Naive B cell (primary cell): ENCODE data around the gene UROS. TPM values are rescaled to one million over a fixed set of nuclear protein-coding genes. Genes with fewer than 3 reads are reported as not detected.

Source experiments
- ATAC-seq, 2 donors: fragments of 150-1000 bp; cut with Tn5 transposase; 2 replicates each; pipeline ENCODE4 v1.10.0; 2021; ENCODE audit warnings: low read depth in 2 of 2, mild to moderate bottlenecking in 2 of 2, moderate library complexity in 2 of 2
- DNase-seq: peaks from one replicate; pipeline ENCODE4 v3.0.0; 2022
- H3K27ac Mint-ChIP-seq, 6 donors: one replicate each; pipeline ENCODE4 v1.8.0; 2020 to 2022; ENCODE audit warnings: mild to moderate bottlenecking in 6 of 6, mixed read lengths in 6 of 6, moderate library complexity in 5 of 6, inconsistent platforms in 2 of 6
- H3K27me3 Mint-ChIP-seq, 3 donors: one replicate each; pipeline ENCODE4 v1.8.0; 2021 to 2022; ENCODE audit warnings: mixed read lengths in 3 of 3, mild to moderate bottlenecking in 1 of 3
- H3K36me3 Mint-ChIP-seq, 2 donors: one replicate each; pipeline ENCODE4 v1.8.0; 2020 to 2022; ENCODE audit warnings: mixed read lengths in 2 of 2, inconsistent platforms in 1 of 2, mild to moderate bottlenecking in 1 of 2
- H3K4me1 Mint-ChIP-seq, 3 donors: one replicate each; pipeline ENCODE4 v1.8.0; 2020 to 2022; ENCODE audit warnings: mixed read lengths in 3 of 3, inconsistent platforms in 1 of 3, mild to moderate bottlenecking in 1 of 3, moderate library complexity in 1 of 3
- H3K4me3 Mint-ChIP-seq, 8 donors: one replicate each; pipeline ENCODE4 v1.8.0; 2020 to 2022; ENCODE audit warnings: mild to moderate bottlenecking in 8 of 8, mixed read lengths in 8 of 8, moderate library complexity in 8 of 8, inconsistent platforms in 2 of 8
- H3K9me3 Mint-ChIP-seq, 7 donors: one replicate each; pipeline ENCODE4 v1.8.0; 2020 to 2022; ENCODE audit warnings: mixed read lengths in 7 of 7, mild to moderate bottlenecking in 5 of 7, inconsistent platforms in 2 of 7, moderate library complexity in 1 of 7
- polyA plus RNA-seq, 6 donors: library from polyadenylated mRNA; unstranded; fragments of 300-500 nt; fragmentation: Illumina TruSeq; gene quantifications; one replicate each; pipeline ENCODE4 v1.2.3, GENCODE V29; 2021; ENCODE audit warnings: low read depth in 6 of 6

The UROS gene
- polyA plus RNA-seq, 6 donors from 2014 or later: 54.1 to 73.5 (median 56.1) TPM

- H3K27me3 Mint-ChIP-seq: no peaks in the 10 kb centered on the region
- peaks cover 15 to 17% of the 10 kb centered on the region in 2 donors for H3K36me3 Mint-ChIP-seq
- DNase-seq (no peak), ATAC-seq (no peak)
- H3K4me1 Mint-ChIP-seq: no peaks in the 10 kb centered on the region
- no peaks in the 10 kb centered on the region for H3K9me3 Mint-ChIP-seq
- no peak overlapping the region for H3K4me3 Mint-ChIP-seq
- H3K27ac Mint-ChIP-seq: peak overlapping the region in 1 of 6 donors; percentile 91
Observed at GRCh38 chr10:125846894-125847293, 23.8 kb upstream of the UROS start.

GRCh38 chr10:125845617-125846016 lies 22.6 kb upstream of the UROS start:
- no peaks in the 10 kb centered on the region for H3K4me1 Mint-ChIP-seq
- no peaks in the 10 kb centered on the region for H3K27me3 Mint-ChIP-seq
- DNase-seq (no peak), ATAC-seq (no peak)
- H3K27ac Mint-ChIP-seq: peak overlapping the region in 1 of 6 donors; percentile 28
- H3K9me3 Mint-ChIP-seq: no peaks in the 10 kb centered on the region
- peaks cover 7 to 9% of the 10 kb centered on the region in 2 donors for H3K36me3 Mint-ChIP-seq
- no peak overlapping the region for H3K4me3 Mint-ChIP-seq

- DNase-seq: no peak
- Mint-ChIP-seq H3K27ac (no peak overlapping the region), H3K9me3 (no peaks in the 10 kb centered on the region), H3K4me1 (no peaks in the 10 kb centered on the region), H3K27me3 (no peaks in the 10 kb centered on the region), H3K4me3 (no peak overlapping the region), H3K36me3 (peaks cover 9 to 10% of the 10 kb centered on the region in 2 donors)
- no peak for ATAC-seq
Observed at GRCh38 chr10:125844751-125845221, 21.7 kb upstream of the UROS start.

- peak overlapping the region in 2 of 6 donors; percentile 12 to 56 for H3K27ac Mint-ChIP-seq
- no peaks in the 10 kb centered on the region for H3K4me1 Mint-ChIP-seq
- no peaks in the 10 kb centered on the region for H3K27me3 Mint-ChIP-seq
- DNase-seq (no peak), ATAC-seq (no peak)
- H3K36me3 Mint-ChIP-seq: peaks cover 9 to 12% of the 10 kb centered on the region in 2 donors
- H3K4me3 Mint-ChIP-seq: no peak overlapping the region
- no peaks in the 10 kb centered on the region for H3K9me3 Mint-ChIP-seq
Observed at GRCh38 chr10:125843603-125844329, 20.7 kb upstream of the UROS start.

GRCh38 chr10:125840955-125841354 lies 17.9 kb upstream of the UROS start:
- Mint-ChIP-seq H3K9me3 (no peaks in the 10 kb centered on the region), H3K27me3 (no peaks in the 10 kb centered on the region), H3K4me1 (no peaks in the 10 kb centered on the region), H3K36me3 (peaks cover 9 to 15% of the 10 kb centered on the region in 2 donors), H3K4me3 (no peak overlapping the region), H3K27ac (no peak overlapping the region)
- ATAC-seq: no peak
- DNase-seq: no peak

- DNase-seq (no peak), ATAC-seq (no peak)
- no peaks in the 10 kb centered on the region for H3K4me1 Mint-ChIP-seq
- H3K9me3 Mint-ChIP-seq: no peaks in the 10 kb centered on the region
- H3K27me3 Mint-ChIP-seq: no peaks in the 10 kb centered on the region
- peaks cover 9 to 18% of the 10 kb centered on the region in 2 donors for H3K36me3 Mint-ChIP-seq
- no peak overlapping the region for H3K4me3 Mint-ChIP-seq
- peak overlapping the region in 2 of 6 donors; percentile 39 to 93 for H3K27ac Mint-ChIP-seq
Observed at GRCh38 chr10:125840406-125840805, 17.3 kb upstream of the UROS start.

- no peaks in the 10 kb centered on the region for H3K27me3 Mint-ChIP-seq
- no peaks in the 10 kb centered on the region for H3K4me1 Mint-ChIP-seq
- no peaks in the 10 kb centered on the region for H3K9me3 Mint-ChIP-seq
- ATAC-seq: no peak
- no peak overlapping the region for H3K4me3 Mint-ChIP-seq
- peaks cover 9 to 18% of the 10 kb centered on the region in 2 donors for H3K36me3 Mint-ChIP-seq
- H3K27ac Mint-ChIP-seq: peak overlapping the region in 4 of 6 donors; percentile 8 to 64 (median 26)
- DNase-seq: no peak
Observed at GRCh38 chr10:125838802-125839575, 15.9 kb upstream of the UROS start.

GRCh38 chr10:125836746-125837145 lies 13.7 kb upstream of the UROS start:
- Mint-ChIP-seq H3K27me3 (no peaks in the 10 kb centered on the region), H3K9me3 (no peaks in the 10 kb centered on the region), H3K36me3 (peaks cover 9 to 18% of the 10 kb centered on the region in 2 donors), H3K4me3 (no peak overlapping the region), H3K4me1 (no peaks in the 10 kb centered on the region), H3K27ac (no peak overlapping the region)
- ATAC-seq (no peak), DNase-seq (no peak)

- H3K4me3 Mint-ChIP-seq: peak overlapping the region in 1 of 8 donors; percentile 0
- no peaks in the 10 kb centered on the region for H3K27me3 Mint-ChIP-seq
- peaks cover 5 to 16% (median 6%) of the 10 kb centered on the region in 3 donors for H3K4me1 Mint-ChIP-seq
- H3K9me3 Mint-ChIP-seq: no peaks in the 10 kb centered on the region
- H3K36me3 Mint-ChIP-seq: peaks cover 18% of the 10 kb centered on the region in 2 donors
- ATAC-seq: no peak
- DNase-seq: no peak
- H3K27ac Mint-ChIP-seq: peak overlapping the region in 4 of 6 donors; percentile 54 to 96 (median 74)
Observed at GRCh38 chr10:125828311-125828710, 5.3 kb upstream of the UROS start.

GRCh38 chr10:125827133-125827532 lies 4.1 kb upstream of the UROS start:
- ATAC-seq: no peak
- DNase-seq: no peak
- no peaks in the 10 kb centered on the region for H3K9me3 Mint-ChIP-seq
- peaks cover 18% of the 10 kb centered on the region in 2 donors for H3K36me3 Mint-ChIP-seq
- peak overlapping the region in 1 of 6 donors; percentile 18 for H3K27ac Mint-ChIP-seq
- peaks cover 6 to 17% (median 9%) of the 10 kb centered on the region in 3 donors for H3K4me1 Mint-ChIP-seq
- H3K4me3 Mint-ChIP-seq: peak overlapping the region in 1 of 8 donors; percentile 37
- no peaks in the 10 kb centered on the region for H3K27me3 Mint-ChIP-seq

GRCh38 chr10:125824736-125825135 lies 1.7 kb upstream of the UROS start:
- ATAC-seq: no peak
- no peaks in the 10 kb centered on the region for H3K9me3 Mint-ChIP-seq

GRCh38 chr10:125823663-125824251 lies 699 bp upstream of the UROS start:
- DNase-seq: no peak
- H3K9me3 Mint-ChIP-seq: no peaks in the 10 kb centered on the region
- peaks cover 16 to 30% (median 18%) of the 10 kb centered on the region in 3 donors for H3K4me1 Mint-ChIP-seq
- peak in 1 of 2 donors; percentile 2 for ATAC-seq
- no peak overlapping the region for H3K4me3 Mint-ChIP-seq
- H3K36me3 Mint-ChIP-seq: peaks cover 5 to 18% of the 10 kb centered on the region in 2 donors
- H3K27me3 Mint-ChIP-seq: no peaks in the 10 kb centered on the region
- H3K27ac Mint-ChIP-seq: no peak overlapping the region

More at GRCh38 chr10:125824736-125825135, 1.7 kb upstream of the UROS start:
- H3K4me1 Mint-ChIP-seq: peaks cover 16 to 30% (median 18%) of the 10 kb centered on the region in 3 donors
- H3K36me3 Mint-ChIP-seq: peaks cover 11 to 18% of the 10 kb centered on the region in 2 donors
- H3K27ac Mint-ChIP-seq: no peak overlapping the region
- no peak overlapping the region for H3K4me3 Mint-ChIP-seq
- no peak for DNase-seq
- no peaks in the 10 kb centered on the region for H3K27me3 Mint-ChIP-seq

- H3K36me3 Mint-ChIP-seq: no peaks in the 10 kb centered on the region
- peak overlapping the region in 3 of 8 donors; percentile 25 to 74 (median 61) for H3K4me3 Mint-ChIP-seq
- H3K27me3 Mint-ChIP-seq: no peaks in the 10 kb centered on the region
- no peaks in the 10 kb centered on the region for H3K9me3 Mint-ChIP-seq
- DNase-seq (no peak), ATAC-seq (no peak)
- peaks cover 11 to 18% (median 12%) of the 10 kb centered on the region in 3 donors for H3K4me1 Mint-ChIP-seq
- H3K27ac Mint-ChIP-seq: peak overlapping the region in 1 of 6 donors; percentile 6
Observed at GRCh38 chr10:125820701-125821100, 2.4 kb downstream of the UROS start.
